Chondrocyte (in vitro differentiated cells): ENCODE results near the gene UNC5B. TPM values are rescaled to one million over a fixed set of nuclear protein-coding genes. Genes with fewer than 3 reads are reported as not detected.

Source experiments
- DNase-seq: peaks from one replicate; pipeline ENCODE4 v3.0.0; 2021; ENCODE audit warnings: mixed read lengths, low spot score
- H3K27ac Mint-ChIP-seq: one replicate; pipeline ENCODE4 v1.8.0; 2021; ENCODE audit warnings: mild to moderate bottlenecking, moderate library complexity, mixed read lengths; ENCODE audit not compliant: unreplicated experiment
- H3K27me3 Mint-ChIP-seq: 2 replicates; pipeline ENCODE4 v1.8.0; 2021; ENCODE audit warnings: low read depth, mixed read lengths
- H3K36me3 Mint-ChIP-seq: 2 replicates; pipeline ENCODE4 v1.8.0; 2021; ENCODE audit warnings: low read depth, mixed read lengths
- H3K4me1 Mint-ChIP-seq: 2 replicates; pipeline ENCODE4 v1.8.0; 2021; ENCODE audit warnings: low read depth, mild to moderate bottlenecking, mixed read lengths
- H3K4me3 Mint-ChIP-seq: one replicate; pipeline ENCODE4 v1.8.0; 2021; ENCODE audit warnings: mild to moderate bottlenecking, moderate library complexity, mixed read lengths; ENCODE audit not compliant: unreplicated experiment
- H3K9me3 Mint-ChIP-seq: 2 replicates; pipeline ENCODE4 v1.8.0; 2021; ENCODE audit warnings: low read depth, mixed read lengths
- CTCF ChIP-seq: fragments of 200-600 bp; sonication (generic); IDR thresholded peaks from 2 replicates; pipeline ENCODE4 v1.5.0; 2021; ENCODE audit warnings: antibody characterized with exemption, mild to moderate bottlenecking, moderate library complexity
- total RNA-seq: library from RNA; stranded (reverse); gene quantifications from 3 replicates; pipeline ENCODE4 v1.2.1, GENCODE V29; 2021

Gene UNC5B
- total RNA-seq, 1 donor from 2014 or later = 57.9 TPM

GRCh38 chr10:71179382-71179781, 33.0 kb upstream of the UNC5B start:
- H3K27me3 Mint-ChIP-seq = peaks cover 45% of the 10 kb centered on the region
- no peaks in the 10 kb centered on the region for H3K4me1 Mint-ChIP-seq
- no peak for DNase-seq

GRCh38 chr10:71184421-71184820, 27.9 kb upstream of the UNC5B start:
- Mint-ChIP-seq H3K36me3 (no peaks in the 10 kb centered on the region), H3K27me3 (peaks cover 23% of the 10 kb centered on the region), H3K4me1 (peaks cover 10% of the 10 kb centered on the region), H3K4me3 (no peak overlapping the region), H3K9me3 (no peaks in the 10 kb centered on the region), H3K27ac (no peak overlapping the region)
- TF ChIP-seq CTCF = no peak
- DNase-seq = no peak

More at GRCh38 chr10:71179382-71179781, 33.0 kb upstream of the UNC5B start:
- H3K27ac Mint-ChIP-seq = no peak overlapping the region
- no peaks in the 10 kb centered on the region for H3K9me3 Mint-ChIP-seq
- H3K4me3 Mint-ChIP-seq = no peak overlapping the region
- TF ChIP-seq CTCF = no peak
- no peaks in the 10 kb centered on the region for H3K36me3 Mint-ChIP-seq

GRCh38 chr10:71185209-71185608, 27.2 kb upstream of the UNC5B start:
- Mint-ChIP-seq H3K36me3 (no peaks in the 10 kb centered on the region), H3K4me3 (no peak overlapping the region), H3K27me3 (peaks cover 23% of the 10 kb centered on the region), H3K4me1 (peaks cover 10% of the 10 kb centered on the region), H3K9me3 (no peaks in the 10 kb centered on the region), H3K27ac (no peak overlapping the region)
- TF ChIP-seq CTCF = no peak
- DNase-seq = no peak

GRCh38 chr10:71187197-71187596, 25.2 kb upstream of the UNC5B start:
- Mint-ChIP-seq H3K27me3 (peaks cover 33% of the 10 kb centered on the region), H3K27ac (no peak overlapping the region), H3K4me1 (peaks cover 10% of the 10 kb centered on the region), H3K36me3 (no peaks in the 10 kb centered on the region), H3K9me3 (no peaks in the 10 kb centered on the region), H3K4me3 (no peak overlapping the region)
- TF ChIP-seq CTCF = no peak
- DNase-seq = no peak

- Mint-ChIP-seq H3K27ac (no peak overlapping the region), H3K36me3 (no peaks in the 10 kb centered on the region), H3K4me1 (peaks cover 10% of the 10 kb centered on the region), H3K9me3 (no peaks in the 10 kb centered on the region), H3K4me3 (no peak overlapping the region), H3K27me3 (peaks cover 29% of the 10 kb centered on the region)
- DNase-seq = no peak
- peak; percentile 33 for TF ChIP-seq CTCF
Measured at GRCh38 chr10:71187600-71187999, 24.8 kb upstream of the UNC5B start.
